ENCODE measurements around the gene ARHGEF12.

ARHGEF12 gene

DNA sequence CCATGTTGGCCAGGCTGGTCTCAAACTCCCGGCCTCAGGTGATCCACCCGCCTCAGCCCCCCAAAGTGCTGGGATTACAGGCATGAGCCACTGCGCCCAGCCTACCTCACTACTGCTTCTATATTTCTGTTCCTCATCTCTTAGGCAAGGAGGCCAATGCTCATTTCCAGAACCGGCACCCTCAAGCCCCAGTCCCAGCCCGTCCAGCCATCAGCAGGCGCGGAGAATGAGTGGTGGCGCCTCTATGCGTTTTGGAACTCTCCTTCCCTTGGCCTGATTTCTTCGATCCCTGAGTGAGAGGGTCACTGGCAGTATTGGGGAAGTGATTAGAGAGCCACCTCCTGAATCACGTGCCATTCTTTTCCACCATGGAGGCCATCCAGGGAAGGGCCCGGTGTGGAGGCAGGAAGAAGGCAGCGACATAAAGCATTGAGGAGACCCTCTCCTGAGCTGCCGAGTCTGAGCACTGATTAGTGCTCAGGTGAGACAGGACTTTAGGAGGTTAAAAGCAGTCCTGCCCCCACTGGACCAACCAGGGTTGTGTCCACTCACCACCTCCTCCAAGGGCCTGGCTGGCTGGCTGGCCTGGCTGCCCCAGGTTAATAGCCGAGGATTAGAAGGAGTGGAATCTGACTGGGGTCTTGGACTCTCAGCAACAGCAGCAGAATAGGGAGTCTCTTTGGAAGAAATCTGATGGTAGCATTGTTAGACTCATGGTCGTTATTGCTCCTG lies 184.0 kb downstream of the ARHGEF12 start:
- DNase-seq (ENCODE audit: low spot score) = no peak

GRCh38 chr11:120521176-120521575 lies 185.0 kb downstream of the ARHGEF12 start:
- DNase-seq (ENCODE audit: low spot score) = no peak

GRCh38 chr11:120522021-120522420 lies 185.8 kb downstream of the ARHGEF12 start:
- no peak for DNase-seq (ENCODE audit: low spot score)

- no peak for DNase-seq (ENCODE audit: low spot score)
Observed at GRCh38 chr11:120522736-120523135, 186.5 kb downstream of the ARHGEF12 start.

GRCh38 chr11:120523196-120523595 lies 187.0 kb downstream of the ARHGEF12 start:
- DNase-seq (ENCODE audit: low spot score) = no peak

DNA sequence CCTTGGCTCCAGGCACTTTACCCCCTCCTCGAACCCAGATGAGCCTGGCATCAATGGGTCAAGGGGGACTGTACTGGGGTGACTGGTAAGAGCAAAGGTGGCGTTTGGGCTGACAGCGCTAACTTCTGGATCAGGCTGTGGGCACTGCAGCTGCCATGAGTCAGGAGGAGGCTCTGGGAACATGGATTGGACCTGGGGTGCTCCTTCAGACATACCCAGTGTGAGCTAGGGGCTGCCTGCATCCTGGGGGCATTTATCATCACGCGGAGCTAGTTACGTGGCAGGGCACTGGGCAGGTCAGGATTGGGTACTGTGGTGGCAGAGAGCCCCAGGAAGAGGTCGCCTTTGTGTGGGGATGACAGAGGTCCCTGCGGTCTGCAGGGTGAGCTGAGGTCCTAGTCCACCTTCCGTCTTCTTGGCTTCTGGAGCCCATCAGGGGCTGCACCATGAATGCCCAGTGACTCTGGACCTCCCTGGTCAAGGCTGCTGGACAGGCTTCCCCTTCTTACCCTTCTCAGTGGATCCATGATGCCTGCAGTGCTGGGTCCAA lies 188.4 kb downstream of the ARHGEF12 start:
- no peak for DNase-seq (ENCODE audit: low spot score)

DNA sequence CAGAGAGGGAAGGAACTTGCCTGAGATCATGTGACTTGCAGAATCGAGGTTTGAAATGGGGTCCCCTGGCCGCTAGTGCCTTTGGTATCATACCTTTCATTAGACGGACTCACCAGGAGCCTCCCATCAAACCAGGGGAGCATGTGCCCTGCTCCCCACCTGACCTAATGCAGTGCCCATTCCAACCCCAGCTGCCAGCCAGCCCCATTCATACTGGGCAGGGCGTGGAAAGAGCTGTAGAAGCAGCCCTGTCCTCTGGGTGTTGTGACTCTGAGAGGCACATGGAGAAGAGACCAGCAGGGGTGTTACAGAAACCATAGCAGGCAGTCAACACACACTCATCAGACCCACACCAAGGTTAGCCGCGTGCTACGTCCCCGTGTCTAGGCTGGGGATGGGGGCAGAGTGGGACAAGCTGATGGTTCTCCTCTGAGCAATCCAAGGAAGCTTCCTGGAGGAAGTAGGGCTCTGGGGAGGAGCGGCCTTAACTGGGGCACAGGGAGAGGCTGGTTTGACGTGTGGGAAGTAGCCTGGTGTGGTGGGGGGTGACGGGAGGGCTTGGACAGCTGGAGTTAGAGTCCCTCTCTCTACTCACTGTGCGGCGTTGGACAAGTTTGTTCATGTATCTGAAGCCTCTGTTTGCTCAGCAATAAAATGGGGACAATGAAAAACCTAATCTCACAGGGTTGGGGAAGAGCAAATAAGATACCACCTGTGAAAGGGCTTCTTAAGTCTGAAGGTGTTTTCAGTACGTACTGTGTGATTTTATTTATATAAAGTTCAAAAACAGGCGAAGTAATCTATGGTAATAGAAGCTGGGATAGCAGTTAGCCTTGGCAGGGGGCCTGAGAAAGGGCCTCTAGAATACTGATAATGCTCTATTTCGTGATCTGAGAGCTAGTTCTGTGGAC lies 189.3 kb downstream of the ARHGEF12 start:
- DNase-seq (ENCODE audit: low spot score) = no peak

- no peak for DNase-seq (ENCODE audit: low spot score)
Observed at GRCh38 chr11:120526241-120526640, 190.0 kb downstream of the ARHGEF12 start.

GRCh38 chr11:120527111-120527761 lies 191.0 kb downstream of the ARHGEF12 start:
- no peak for DNase-seq (ENCODE audit: low spot score)

DNA sequence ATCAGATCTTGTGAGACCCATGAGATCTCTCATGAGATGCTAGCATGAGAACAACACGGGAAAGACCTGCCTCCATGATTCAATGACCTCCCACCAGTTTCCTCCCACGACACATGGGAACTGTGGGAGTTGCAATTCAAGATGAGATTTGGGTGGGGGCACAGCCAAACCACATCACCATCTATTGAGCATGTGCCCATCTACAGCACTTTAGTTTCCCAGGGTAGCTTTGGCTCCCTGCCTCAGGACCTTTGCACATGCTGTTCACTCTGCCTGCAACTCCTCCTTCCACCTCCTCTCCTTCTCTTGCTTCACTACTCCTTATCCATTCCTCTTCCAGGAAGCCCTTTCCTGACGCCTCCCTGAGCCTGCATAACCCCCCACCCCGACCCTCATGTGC lies 192.5 kb downstream of the ARHGEF12 start:
- DNase-seq (ENCODE audit: low spot score) = no peak

GRCh38 chr11:120529214-120529613 lies 193.0 kb downstream of the ARHGEF12 start:
- no peak for DNase-seq (ENCODE audit: low spot score)

GRCh38 chr11:120529911-120530310 lies 193.7 kb downstream of the ARHGEF12 start:
- no peak for DNase-seq (ENCODE audit: low spot score)

DNA sequence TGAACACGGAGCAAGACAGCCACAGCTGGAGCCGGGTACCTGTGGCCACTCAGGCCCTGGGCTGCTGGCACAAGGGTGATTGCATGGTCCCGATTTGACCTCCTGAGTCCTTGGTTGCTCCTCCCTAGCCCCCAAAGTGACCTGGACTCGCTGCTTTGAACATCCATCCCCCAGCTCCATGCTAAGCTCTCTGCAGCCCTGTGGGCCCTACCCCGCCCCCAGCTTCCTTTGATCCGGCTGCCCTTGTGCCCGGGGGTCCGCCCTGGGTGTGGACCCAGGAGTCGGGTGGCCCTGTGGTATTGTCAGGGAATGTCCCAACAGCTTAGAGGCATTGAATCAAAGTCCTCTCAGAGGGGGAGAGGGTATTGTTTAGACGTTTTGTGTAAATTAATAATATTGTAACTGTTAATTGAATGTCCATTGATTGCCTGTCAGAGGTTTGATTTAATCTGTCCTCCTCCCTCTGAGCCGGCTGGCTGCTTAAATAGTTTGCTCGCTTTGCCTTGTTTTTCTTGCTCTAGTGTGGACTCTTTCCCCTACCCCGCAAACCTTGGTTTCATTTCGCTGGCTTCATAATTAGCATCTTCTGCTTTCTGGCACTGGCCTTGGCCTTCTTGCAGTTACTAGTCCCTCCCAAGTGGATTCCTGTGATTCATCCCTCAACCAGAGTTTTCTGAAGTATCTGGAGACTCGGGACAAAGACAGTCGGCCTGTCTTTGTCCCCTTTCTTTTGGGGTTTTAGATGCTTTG lies 196.0 kb downstream of the ARHGEF12 start:
- DNase-seq (ENCODE audit: low spot score) = no peak

DNA sequence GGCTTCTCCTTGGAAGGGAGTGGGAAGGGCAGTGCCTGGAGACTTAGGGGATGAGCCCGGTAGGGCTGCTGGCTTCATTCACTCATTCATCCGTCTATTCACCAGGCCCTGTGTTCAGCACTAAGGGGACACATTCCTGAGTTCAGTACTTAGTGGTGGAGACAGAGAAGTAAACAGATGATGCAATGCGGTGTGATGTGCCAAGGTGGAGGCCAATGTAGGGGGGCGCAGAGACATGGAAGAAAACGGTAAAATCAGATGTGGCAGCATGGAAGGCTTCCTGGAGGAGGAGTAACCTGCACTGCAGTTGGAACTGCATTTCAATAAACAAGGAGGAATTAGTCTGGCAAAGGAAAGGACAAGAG lies 196.6 kb downstream of the ARHGEF12 start:
- no peak for DNase-seq (ENCODE audit: low spot score)

DNA sequence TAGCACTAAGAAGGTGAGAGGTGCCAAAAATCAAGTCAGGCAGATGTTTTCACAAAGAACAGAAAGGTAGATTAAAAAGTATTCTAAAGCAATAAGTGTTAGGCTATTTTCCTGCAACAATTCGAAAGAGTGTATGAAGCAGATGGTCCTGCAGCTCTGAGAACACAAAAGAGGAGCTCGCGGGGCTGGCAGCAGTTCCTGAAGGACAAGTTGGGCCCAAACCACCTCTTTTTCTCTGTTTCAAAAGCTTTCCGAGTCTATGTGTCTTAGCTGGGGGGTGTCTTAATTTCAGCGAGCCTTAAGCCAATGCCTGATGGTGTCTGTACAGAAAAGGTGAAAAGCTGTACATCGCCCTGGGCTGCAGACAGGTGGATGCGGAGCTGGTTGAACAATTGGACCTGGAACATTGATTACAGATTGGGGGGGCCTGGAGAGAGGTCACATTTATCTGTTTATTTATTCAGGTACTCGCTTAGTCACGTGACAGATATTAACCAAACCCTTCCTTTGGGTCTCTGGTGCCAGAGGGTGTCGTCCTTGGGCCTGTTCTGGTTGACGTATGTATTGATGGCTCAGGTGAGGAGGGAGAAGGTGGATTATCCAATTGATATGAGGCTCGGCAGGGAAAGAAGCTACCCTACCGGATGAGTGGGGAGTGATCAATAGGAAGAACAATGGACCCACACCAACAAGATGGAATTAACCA lies 200.0 kb downstream of the ARHGEF12 start:
- DNase-seq (ENCODE audit: low spot score) = no peak

- DNase-seq (ENCODE audit: low spot score) = no peak
Observed at GRCh38 chr11:120536797-120537169, 200.6 kb downstream of the ARHGEF12 start.

GRCh38 chr11:120537996-120538395 lies 201.8 kb downstream of the ARHGEF12 start:
- no peak for DNase-seq (ENCODE audit: low spot score)

DNA sequence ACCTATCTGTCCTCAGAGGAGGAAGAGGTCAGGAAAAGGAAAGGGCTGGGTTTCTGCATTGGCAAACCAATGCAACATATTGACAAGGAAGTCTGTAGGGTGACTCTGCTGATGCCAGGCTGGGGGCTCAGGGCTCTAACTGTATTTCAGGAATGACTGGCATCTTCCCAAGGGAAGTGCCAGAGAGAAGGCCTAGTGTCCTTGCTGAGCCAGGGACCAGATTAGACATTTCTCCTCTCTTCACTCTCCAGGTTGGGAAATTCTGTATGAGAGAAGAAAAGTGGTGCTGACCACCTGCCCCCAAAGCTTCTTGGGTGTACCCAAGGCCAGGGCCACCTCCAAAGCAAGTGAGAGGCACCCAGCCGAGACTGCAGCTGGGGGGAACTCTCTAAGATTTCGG lies 202.5 kb downstream of the ARHGEF12 start:
- no peak for DNase-seq (ENCODE audit: low spot score)

All from hematopoietic multipotent progenitor cell treated with erythropoietin and hydrocortisone succinate and interleukin-3 and kit ligand, for 17 days (in vitro differentiated cells).